IMR-90 (cell line): ENCODE measurements around the gene EIF4A3. TPM values are rescaled to one million over a fixed set of nuclear protein-coding genes. Genes with fewer than 3 reads are reported as not detected.

Experiments
- ATAC-seq: fragments of 200-7000 bp; cut with Tn5 transposase; 2 replicates; pipeline ENCODE4 v1.9.1; 2020; ENCODE audit warnings: low read depth, mild to moderate bottlenecking, moderate library complexity
- BruUV-seq: library from RNA; stranded (reverse); fragments of 400-500 nt; replicated peaks from 2 replicates; lab custom pipeline; 2021; lab: Mats Ljungman, UMichigan
- CTCF ChIA-PET: fragments of 300-600 bp; formaldehyde crosslinking; extraction: SDS; loops from one replicate; lab custom pipeline; 2021; ENCODE audit warnings: antibody characterized with exemption; lab: Yijun Ruan, JAX
- POLR2A ChIA-PET: fragments of 300-600 bp; sonication (Branson Sonifier 250); formaldehyde crosslinking; loops from one replicate; lab custom pipeline; 2022; ENCODE audit warnings: antibody characterized with exemption; ENCODE audit not compliant: unreplicated experiment; lab: Charles Lee
- DNase-seq: peaks from one replicate; pipeline ENCODE4 v3.0.0; 2013
- H2AFZ ChIP-seq: replicated peaks from 2 replicates; pipeline ENCODE3; 2013; ENCODE audit warnings: low read length, mild to moderate bottlenecking; ENCODE audit not compliant: poor library complexity
- H2AK5ac ChIP-seq: 2 replicates; pipeline ENCODE4 v1.6.1; 2013; ENCODE audit warnings: low read depth, low read length, inconsistent platforms
- H2AK9ac ChIP-seq: replicated peaks from 2 replicates; pipeline ENCODE3; 2013; ENCODE audit warnings: mild to moderate bottlenecking, low read depth, low read length, moderate library complexity; ENCODE audit not compliant: poor library complexity
- H2BK120ac ChIP-seq: 2 replicates; pipeline ENCODE4 v1.6.1; 2013; ENCODE audit warnings: low read depth, low read length, inconsistent platforms
- H2BK15ac ChIP-seq: 3 replicates; pipeline ENCODE4 v1.6.1; 2013; ENCODE audit warnings: low read depth, low read length, inconsistent platforms
- H2BK20ac ChIP-seq: 2 replicates; pipeline ENCODE4 v1.6.1; 2013; ENCODE audit warnings: low read depth, mild to moderate bottlenecking, inconsistent platforms, low read length, moderate library complexity
- H2BK5ac ChIP-seq: 2 replicates; pipeline ENCODE4 v1.6.1; 2013; ENCODE audit warnings: mild to moderate bottlenecking, low read depth, low read length, inconsistent platforms; ENCODE audit not compliant: poor library complexity, severe bottlenecking
- H3K14ac ChIP-seq: replicated peaks from 2 replicates; pipeline ENCODE4 v1.6.1; 2013; ENCODE audit warnings: low read depth, low read length, inconsistent platforms
- H3K18ac ChIP-seq: 2 replicates; pipeline ENCODE4 v1.6.1; 2013; ENCODE audit warnings: low read depth, low read length, control low read depth
- H3K23ac ChIP-seq: 2 replicates; pipeline ENCODE4 v1.6.1; 2013; ENCODE audit warnings: low read depth, low read length, inconsistent platforms
- H3K27ac ChIP-seq: 2 replicates; pipeline ENCODE4 v1.5.1; 2013; ENCODE audit warnings: mild to moderate bottlenecking, control low read depth, low read length; ENCODE audit not compliant: insufficient read depth
- H3K27me3 ChIP-seq: 2 replicates; pipeline ENCODE4 v1.6.1; 2013; ENCODE audit warnings: low read length; ENCODE audit not compliant: control insufficient read depth, insufficient read depth
- H3K36me3 ChIP-seq: 2 replicates; pipeline ENCODE4 v1.6.1; 2013; ENCODE audit warnings: low read length, mixed read lengths; ENCODE audit not compliant: control insufficient read depth, insufficient read depth
- H3K4ac ChIP-seq: 2 replicates; pipeline ENCODE4 v1.6.1; 2013; ENCODE audit warnings: low read depth, low read length, inconsistent platforms
- H3K4me1 ChIP-seq: 2 replicates; pipeline ENCODE4 v1.6.1; 2013; ENCODE audit warnings: low read length, mixed read lengths; ENCODE audit not compliant: control insufficient read depth, insufficient read depth
- H3K4me2 ChIP-seq: 2 replicates; pipeline ENCODE4 v1.6.1; 2013; ENCODE audit warnings: low read depth, mild to moderate bottlenecking, control low read depth, low read length, moderate library complexity
- H3K4me3 ChIP-seq: 2 replicates; pipeline ENCODE4 v1.5.1; 2013; ENCODE audit warnings: low read depth, mild to moderate bottlenecking, control low read depth, low read length, moderate library complexity; ENCODE audit not compliant: insufficient read depth
- H3K56ac ChIP-seq: 2 replicates; pipeline ENCODE4 v1.6.1; 2013; ENCODE audit warnings: low read length, inconsistent platforms; ENCODE audit not compliant: insufficient read depth; ENCODE audit errors: extremely low read depth
- H3K79me1 ChIP-seq, 2 experiments: 2 replicates each; pipeline ENCODE4 v1.6.1; 2013; ENCODE audit warnings: low read length in 2 of 2, inconsistent platforms in 1 of 2, low read depth in 1 of 2
- H3K9ac ChIP-seq: 2 replicates; pipeline ENCODE4 v1.6.1; 2013; ENCODE audit warnings: low read depth, low read length, control low read depth
- H3K9me1 ChIP-seq: 2 replicates; pipeline ENCODE4 v1.6.1; 2013; ENCODE audit warnings: low read length, inconsistent platforms; ENCODE audit not compliant: insufficient read depth
- H3K9me3 ChIP-seq: 2 replicates; pipeline ENCODE4 v1.6.1; 2013; ENCODE audit warnings: low read length; ENCODE audit not compliant: control insufficient read depth, insufficient read depth
- H4K20me1 ChIP-seq: 2 replicates; pipeline ENCODE4 v1.6.1; 2013; ENCODE audit warnings: low read length, inconsistent platforms; ENCODE audit not compliant: insufficient read depth
- H4K5ac ChIP-seq: 2 replicates; pipeline ENCODE4 v1.6.1; 2013; ENCODE audit warnings: mild to moderate bottlenecking, low read depth, low read length, control low read depth
- H4K8ac ChIP-seq, 2 experiments: 2 replicates each; pipeline ENCODE4 v1.6.1; 2013; ENCODE audit warnings: low read depth in 2 of 2, low read length in 2 of 2, control low read depth in 1 of 2, inconsistent platforms in 1 of 2
- H4K91ac ChIP-seq: 2 replicates; pipeline ENCODE4 v1.6.1; 2013; ENCODE audit warnings: low read depth, low read length, inconsistent platforms; ENCODE audit not compliant: insufficient read depth
- SMC3 ChIP-seq: fragments of 150-350 bp; IDR thresholded peaks from 2 replicates; pipeline ENCODE4 v1.6.1; 2016; ENCODE audit warnings: low read depth, mild to moderate bottlenecking, antibody characterized with exemption, low read length, moderate library complexity
- WGBS, 2 experiments: methylation state at CpG; one replicate each; pipeline versions ENCODE4 v1.1.5 to v1.1.7; 2013; ENCODE audit warnings: missing lambda C conversion rate in 2 of 2; ENCODE audit not compliant: insufficient read length in 1 of 2; ENCODE audit errors: extremely low coverage in 2 of 2; 5-methylcytosine and 5-hydroxymethylcytosine counted together
- dilution Hi-C: fragments of 300-500 bp; cut with HindIII; formaldehyde crosslinking; loops from one replicate; pipeline ENCODE4 v1.14.3; 2018; ENCODE audit warnings: low sequenced_read_pairs; ENCODE audit not compliant: unreplicated experiment
- in situ Hi-C: fragments of 300-500 bp; cut with MboI; formaldehyde crosslinking; loops from 3 replicates; pipeline ENCODE4 v1.14.3; 2019; ENCODE audit warnings: low sequenced_read_pairs, inconsistent platforms, mixed read lengths
- intact Hi-C: fragments of 100-400 bp; cut with micrococcal nuclease; formaldehyde crosslinking; loops from 2 replicates; pipeline ENCODE4 v1.10.0; 2022
- polyA plus RNA-seq, 3 experiments: library from polyadenylated mRNA; depleted of rRNA; stranded (reverse); fragments of >200 nt; gene quantifications; 2 replicates each; pipeline ENCODE4 v1.2.3, GENCODE V29; 2012; ENCODE audit warnings: low replicate concordance in 1 of 3
- total RNA-seq: library from RNA; depleted of rRNA; stranded (reverse); fragments of >200 nt; gene quantifications from 2 replicates; pipeline ENCODE4 v1.2.3, GENCODE V29; 2012

EIF4A3 gene
- total and polyA plus RNA-seq, 2 of the 4 experiments (the other 2 are of a cell fraction), result 85.3 to 97.1 TPM

GRCh38 chr17:80164185-80164584, 17.3 kb upstream of the EIF4A3 start:
- intact Hi-C loops, result no loop called here
- ChIA-PET POLR2A (no interaction called here), CTCF (no interaction called here)
- H2BK5ac ChIP-seq, result no peak overlapping the region
- no TSS peak for BruUV-seq
- in situ Hi-C loops, result no loop called here
- no peak overlapping the region for H2AK5ac ChIP-seq
- no peak overlapping the region for H3K4me3 ChIP-seq
- no peak overlapping the region for H3K56ac ChIP-seq
- no peaks in the 10 kb centered on the region for H3K4me1 ChIP-seq
- no peak overlapping the region for H2BK120ac ChIP-seq
- H3K27ac ChIP-seq, result no peak overlapping the region
- no peak for TF ChIP-seq SMC3
- H3K18ac ChIP-seq, result no peak overlapping the region
- H3K79me1 ChIP-seq, result no peaks in the 10 kb centered on the region
- no peak overlapping the region for H4K5ac ChIP-seq
- no peak overlapping the region for H3K9ac ChIP-seq
- dilution Hi-C loops, result no loop called here
- no peak overlapping the region for H3K4me2 ChIP-seq
- no peak overlapping the region for H4K91ac ChIP-seq
- H2BK20ac ChIP-seq, result no peak overlapping the region
- 68% methylated on average over 7 of the region's 11 CpGs; no CpG with 5 or more reads in 1 of the 2 experiments for WGBS, 2 experiments
- H3K36me3 ChIP-seq, result no peaks in the 10 kb centered on the region
- H2BK15ac ChIP-seq, result no peak overlapping the region
- H2AK9ac ChIP-seq, result no peak overlapping the region
- ATAC-seq, result no peak
- H2AFZ ChIP-seq, result no peak overlapping the region
- no peak for DNase-seq
- H4K20me1 ChIP-seq, result no peaks in the 10 kb centered on the region
- no peak overlapping the region for H3K23ac ChIP-seq
- H3K14ac ChIP-seq, result no peak overlapping the region
- peaks cover 24% of the 10 kb centered on the region for H3K27me3 ChIP-seq
- H4K8ac ChIP-seq, result no peak overlapping the region
- H3K9me3 ChIP-seq, result peaks cover 1% of the 10 kb centered on the region; the same call in 1 of the 2 replicates
- H3K4ac ChIP-seq, result no peak overlapping the region
- no peaks in the 10 kb centered on the region for H3K9me1 ChIP-seq
